Activated CD4-positive, CD25-positive, alpha-beta regulatory T cell treated with anti-CD3 and anti-CD28 coated beads, Interleukin-2, amount 50 U/mL, for 24 hours (primary cell): ENCODE data around the gene LRRC23.
A peak's percentile ranks its signal among the peaks of the same experiment; 100 is the strongest.
"Not testable (repeated sequence)": the region's sequence is repeated elsewhere in the genome, so short reads cannot be mapped to it uniquely, and the experiment has no call there.

Experiments
- ATAC-seq, 2 donors: fragments of 150-1000 bp; cut with Tn5 transposase; one replicate each; pipeline ENCODE4 v1.10.0; 2021; ENCODE audit warnings: mild to moderate bottlenecking in 1 of 2, moderate library complexity in 1 of 2

The LRRC23 gene

GRCh38 chr12:6903722-6904121 lies 900 bp upstream of the LRRC23 start:
- no peak for ATAC-seq

GRCh38 chr12:6905414-6906040 lies 905 bp downstream of the LRRC23 start:
- no peak for ATAC-seq

- not testable (repeated sequence) for ATAC-seq
Observed at GRCh38 chr12:6908141-6908540, 3.5 kb downstream of the LRRC23 start.

- no peak for ATAC-seq
Observed at GRCh38 chr12:6909421-6910145, 5.0 kb downstream of the LRRC23 start.

- ATAC-seq = no peak
Observed at GRCh38 chr12:6912164-6912935, 7.7 kb downstream of the LRRC23 start.

- ATAC-seq = peak; percentile 96
Observed at GRCh38 chr12:6914246-6914946, 9.8 kb downstream of the LRRC23 start, which contains the start of gene ENO2. TSS of gene ENO2 (plus strand) at chr12:6914580. CDS start at chr12:6915833, 1,253 bp downstream.

GRCh38 chr12:6914947-6915788 lies 10.5 kb downstream of the LRRC23 start:
- peak in 1 of 2 donors; percentile 3 for ATAC-seq

- ATAC-seq = no peak
Observed at GRCh38 chr12:6915789-6916285, 11.2 kb downstream of the LRRC23 start.

- no peak for ATAC-seq
Observed at GRCh38 chr12:6916426-6917200, 12.0 kb downstream of the LRRC23 start.

- no peak for ATAC-seq
Observed at GRCh38 chr12:6917491-6918231, 13.0 kb downstream of the LRRC23 start.

GRCh38 chr12:6919588-6919987 lies 15.0 kb downstream of the LRRC23 start:
- ATAC-seq = no peak

- ATAC-seq = no peak
Observed at GRCh38 chr12:6921539-6921938, 16.9 kb downstream of the LRRC23 start.

GRCh38 chr12:6921996-6922946 lies 17.6 kb downstream of the LRRC23 start:
- ATAC-seq = no peak

- ATAC-seq = no peak
Observed at GRCh38 chr12:6923003-6923732, 18.5 kb downstream of the LRRC23 start.

GRCh38 chr12:6923851-6924250 lies 19.2 kb downstream of the LRRC23 start:
- no peak for ATAC-seq

GRCh38 chr12:6925239-6925539 lies 20.6 kb downstream of the LRRC23 start:
- no peak for ATAC-seq

- ATAC-seq = no peak
Observed at GRCh38 chr12:6925540-6926279, 21.1 kb downstream of the LRRC23 start.
